Type B pancreatic cell (in vitro differentiated cells): ENCODE results near the gene NAA40. TPM values are rescaled to one million over a fixed set of nuclear protein-coding genes. Genes with fewer than 3 reads are reported as not detected.

ENCODE experiments used
- DNase-seq: peaks from one replicate; pipeline ENCODE4 v3.0.0; 2021; ENCODE audit warnings: mixed read lengths; ENCODE audit not compliant: unreplicated experiment; ENCODE audit errors: extremely low spot score
- H3K27ac Mint-ChIP-seq: 2 replicates; pipeline ENCODE4 v1.8.0; 2021; ENCODE audit warnings: mild to moderate bottlenecking, mixed read lengths
- H3K27me3 Mint-ChIP-seq: 2 replicates; pipeline ENCODE4 v1.8.0; 2021; ENCODE audit warnings: mixed read lengths
- H3K36me3 Mint-ChIP-seq: 2 replicates; pipeline ENCODE4 v1.8.0; 2021; ENCODE audit warnings: mixed read lengths
- H3K4me1 Mint-ChIP-seq: one replicate; pipeline ENCODE4 v1.8.0; 2021; ENCODE audit warnings: mixed read lengths; ENCODE audit not compliant: unreplicated experiment
- H3K4me3 Mint-ChIP-seq: 2 replicates; pipeline ENCODE4 v1.8.0; 2021; ENCODE audit warnings: mild to moderate bottlenecking, mixed read lengths
- H3K9me3 Mint-ChIP-seq: 2 replicates; pipeline ENCODE4 v1.8.0; 2021; ENCODE audit warnings: mixed read lengths
- total RNA-seq: library from RNA; stranded (reverse); gene quantifications from 2 replicates; pipeline ENCODE4 v1.2.1, GENCODE V29; 2021; ENCODE audit warnings: low replicate concordance
- TF ChIP-seq, protein P1 (sequence below): fragments of 200-600 bp; sonication (generic); conservative IDR thresholded peaks from 2 replicates; pipeline ENCODE4 v1.5.0; 2021; ENCODE audit warnings: antibody characterized with exemption, mild to moderate bottlenecking

NAA40 gene
- total RNA-seq, 1 donor from 2014 or later, result 51.2 TPM

- Mint-ChIP-seq H3K36me3 (peaks cover 14% of the 10 kb centered on the region), H3K9me3 (no peaks in the 10 kb centered on the region), H3K27me3 (no peaks in the 10 kb centered on the region), H3K4me3 (no peak overlapping the region), H3K27ac (no peak overlapping the region), H3K4me1 (peaks cover 7% of the 10 kb centered on the region)
- DNase-seq, result no peak
- TF ChIP-seq, protein P1, sequence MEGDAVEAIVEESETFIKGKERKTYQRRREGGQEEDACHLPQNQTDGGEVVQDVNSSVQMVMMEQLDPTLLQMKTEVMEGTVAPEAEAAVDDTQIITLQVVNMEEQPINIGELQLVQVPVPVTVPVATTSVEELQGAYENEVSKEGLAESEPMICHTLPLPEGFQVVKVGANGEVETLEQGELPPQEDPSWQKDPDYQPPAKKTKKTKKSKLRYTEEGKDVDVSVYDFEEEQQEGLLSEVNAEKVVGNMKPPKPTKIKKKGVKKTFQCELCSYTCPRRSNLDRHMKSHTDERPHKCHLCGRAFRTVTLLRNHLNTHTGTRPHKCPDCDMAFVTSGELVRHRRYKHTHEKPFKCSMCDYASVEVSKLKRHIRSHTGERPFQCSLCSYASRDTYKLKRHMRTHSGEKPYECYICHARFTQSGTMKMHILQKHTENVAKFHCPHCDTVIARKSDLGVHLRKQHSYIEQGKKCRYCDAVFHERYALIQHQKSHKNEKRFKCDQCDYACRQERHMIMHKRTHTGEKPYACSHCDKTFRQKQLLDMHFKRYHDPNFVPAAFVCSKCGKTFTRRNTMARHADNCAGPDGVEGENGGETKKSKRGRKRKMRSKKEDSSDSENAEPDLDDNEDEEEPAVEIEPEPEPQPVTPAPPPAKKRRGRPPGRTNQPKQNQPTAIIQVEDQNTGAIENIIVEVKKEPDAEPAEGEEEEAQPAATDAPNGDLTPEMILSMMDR, result no peak
These were observed 55.2 kb downstream of the NAA40 start for GRCh38 chr11:63993993-63994392.

DNA sequence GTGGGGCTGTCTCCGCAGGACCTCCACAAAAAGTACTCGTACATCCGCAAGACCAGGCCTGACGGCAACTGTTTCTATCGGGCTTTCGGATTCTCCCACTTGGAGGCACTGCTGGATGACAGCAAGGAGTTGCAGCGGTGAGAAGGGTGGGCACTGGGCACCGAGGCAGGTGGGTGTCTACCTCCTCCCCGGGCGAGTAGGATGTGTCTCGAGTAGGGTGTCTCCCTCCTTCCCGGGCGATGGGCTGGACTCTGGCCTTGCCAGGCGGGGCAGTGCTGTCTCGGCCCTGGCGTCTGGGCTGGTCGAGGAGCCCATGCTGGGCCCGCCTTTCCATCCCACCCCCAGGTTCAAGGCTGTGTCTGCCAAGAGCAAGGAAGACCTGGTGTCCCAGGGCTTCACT, 57.7 kb downstream of the NAA40 start:
- no peak for DNase-seq
- no peak overlapping the region for H3K4me3 Mint-ChIP-seq

GRCh38 chr11:63997104-63997700, 58.4 kb downstream of the NAA40 start:
- no peak overlapping the region for H3K27ac Mint-ChIP-seq
- H3K4me3 Mint-ChIP-seq, result no peak overlapping the region
- H3K27me3 Mint-ChIP-seq, result no peaks in the 10 kb centered on the region
- DNase-seq, result no peak
- H3K36me3 Mint-ChIP-seq, result peaks cover 10% of the 10 kb centered on the region
- TF ChIP-seq, protein P1, result no peak
- H3K4me1 Mint-ChIP-seq, result peaks cover 13% of the 10 kb centered on the region
- no peaks in the 10 kb centered on the region for H3K9me3 Mint-ChIP-seq

More for the DNA sequence above, 57.7 kb downstream of the NAA40 start:
- Mint-ChIP-seq H3K4me1 (peaks cover 10% of the 10 kb centered on the region), H3K9me3 (no peaks in the 10 kb centered on the region), H3K27me3 (no peaks in the 10 kb centered on the region), H3K27ac (no peak overlapping the region), H3K36me3 (peaks cover 13% of the 10 kb centered on the region)
- TF ChIP-seq, protein P1, result no peak

DNA sequence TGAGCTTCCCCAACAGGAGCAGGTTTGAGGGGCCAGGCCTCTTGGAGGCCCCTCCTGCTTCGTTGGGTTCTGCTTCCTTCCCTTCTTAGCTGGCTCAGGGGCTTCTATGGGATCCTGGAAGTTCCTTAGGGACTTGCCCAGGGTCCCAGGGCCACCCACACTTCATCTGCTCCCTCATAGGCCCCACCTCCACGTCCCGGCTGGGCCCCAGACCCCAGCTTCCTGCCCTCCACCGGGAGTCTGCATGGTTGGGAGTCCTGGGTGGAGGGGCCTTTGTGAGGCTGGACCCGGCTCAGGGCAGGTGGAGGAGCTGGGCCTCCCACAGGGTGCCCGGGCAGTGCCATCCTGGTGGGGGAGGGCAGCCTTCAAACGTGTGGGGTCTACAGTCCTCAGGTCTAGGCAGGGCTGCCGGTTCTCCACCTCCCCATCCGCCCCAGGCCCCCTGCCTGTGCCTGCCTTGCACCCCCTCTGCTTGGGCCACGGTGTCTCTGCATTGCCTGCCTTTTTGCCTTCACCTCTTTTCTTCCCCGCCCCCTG, 59.1 kb downstream of the NAA40 start:
- peak overlapping the region; percentile 29 for H3K27ac Mint-ChIP-seq
- DNase-seq, result no peak
- peaks cover 9% of the 10 kb centered on the region for H3K36me3 Mint-ChIP-seq
- H3K4me1 Mint-ChIP-seq, result peaks cover 13% of the 10 kb centered on the region
- H3K4me3 Mint-ChIP-seq, result peak overlapping the region; percentile 36
- H3K27me3 Mint-ChIP-seq, result no peaks in the 10 kb centered on the region
- TF ChIP-seq, protein P1, result no peak
- no peaks in the 10 kb centered on the region for H3K9me3 Mint-ChIP-seq

DNA sequence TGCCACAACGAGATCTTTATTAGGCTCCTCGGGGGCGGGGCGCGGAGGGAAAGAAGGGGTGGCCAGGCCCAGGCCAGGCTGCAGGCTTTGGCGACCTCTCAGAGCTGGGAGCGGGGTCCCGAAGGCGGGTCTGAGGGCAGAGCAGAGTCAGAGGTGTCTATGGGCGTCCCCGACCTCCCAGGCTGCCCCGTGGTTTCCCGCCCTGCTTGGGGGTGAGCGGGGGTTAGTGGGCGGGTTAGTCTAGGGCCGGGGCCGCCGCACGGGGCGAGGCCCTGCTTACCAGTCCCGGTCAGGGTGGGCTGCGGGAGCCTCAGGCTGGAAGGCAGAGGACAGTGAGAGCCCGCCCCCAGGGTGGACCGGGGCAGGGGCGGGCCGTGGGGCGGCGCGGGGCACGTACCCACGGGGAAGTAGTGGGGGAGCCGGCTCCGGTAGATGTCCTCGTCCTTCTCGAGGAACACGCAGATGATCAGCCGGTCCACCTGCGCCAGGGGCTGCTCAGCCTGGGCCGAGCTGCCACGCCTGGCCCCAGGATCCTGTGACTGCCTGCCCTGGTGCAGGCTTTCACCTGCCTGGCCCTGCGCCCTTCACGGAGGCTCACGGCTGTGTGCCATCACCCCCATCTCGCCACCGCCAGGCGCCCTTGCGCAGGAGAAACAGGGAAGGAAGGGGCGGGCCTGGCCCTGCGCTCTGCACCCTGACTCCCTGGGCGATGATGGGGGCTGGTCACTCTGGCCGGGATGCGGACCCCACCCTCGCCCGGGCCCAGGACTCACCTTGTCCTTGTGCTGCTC, 60.0 kb downstream of the NAA40 start:
- no peak for DNase-seq
- Mint-ChIP-seq H3K27ac (peak overlapping the region; percentile 29), H3K4me3 (peak overlapping the region; percentile 36), H3K27me3 (no peaks in the 10 kb centered on the region), H3K9me3 (no peaks in the 10 kb centered on the region), H3K4me1 (peaks cover 13% of the 10 kb centered on the region), H3K36me3 (peaks cover 4% of the 10 kb centered on the region)
- TF ChIP-seq, protein P1, result peak; percentile 33
